B cell (primary cell): ENCODE results near the gene TMIE. TPM values are rescaled to one million over a fixed set of nuclear protein-coding genes. Genes with fewer than 3 reads are reported as not detected.

Experiments
- ATAC-seq: fragments of 200-7000 bp; cut with Tn5 transposase; one replicate; pipeline ENCODE4 v1.10.0; 2021; ENCODE audit warnings: low read depth, mild to moderate bottlenecking, moderate number of reproducible peaks, moderate library complexity
- CTCF ChIA-PET: fragments of 350-600 bp; sonication (Branson Sonifier 250); formaldehyde crosslinking; loops from one replicate; lab custom pipeline; 2021; ENCODE audit warnings: antibody characterized with exemption, inconsistent platforms; lab: Charles Lee
- POLR2A ChIA-PET: fragments of 350-600 bp; sonication (Branson Sonifier 250); formaldehyde crosslinking; loops from one replicate; lab custom pipeline; 2021; ENCODE audit warnings: antibody characterized with exemption; lab: Charles Lee
- DNase-seq: peaks from one replicate; pipeline ENCODE4 v3.0.0; 2013
- H2AFZ ChIP-seq: 2 replicates; pipeline ENCODE4 v1.6.1; 2012; ENCODE audit warnings: mild to moderate bottlenecking, low read depth, low read length; ENCODE audit not compliant: insufficient read depth, poor library complexity, severe bottlenecking
- H3K27ac ChIP-seq, 2 donors: 1 replicate in 1 of 2; 2 replicates in 1 of 2; pipeline ENCODE4 v1.5.1; 2012 to 2013; ENCODE audit warnings: low read length in 2 of 2, mild to moderate bottlenecking in 2 of 2, moderate library complexity in 1 of 2
- H3K27me3 ChIP-seq, 4 experiments: fragments of 200-600 bp in 1 of 4; sonication (generic) in 1 of 4; replicated peaks in 1 of 4; 1 replicate in 2 of 4; 2 replicates in 2 of 4; pipeline versions ENCODE4 v1.6.1 to v1.7.0; 2013 to 2016; ENCODE audit warnings: low read length in 3 of 4, mild to moderate bottlenecking in 2 of 4, mixed read lengths in 1 of 4, moderate library complexity in 1 of 4; ENCODE audit not compliant: insufficient read depth in 4 of 4, control insufficient read depth in 3 of 4; ENCODE audit errors: control extremely low read depth in 1 of 4
- H3K36me3 ChIP-seq, 2 experiments: replicated peaks in 1 of 2; 1 replicate in 1 of 2; 2 replicates in 1 of 2; pipeline versions ENCODE4 v1.6.1 to v1.7.1; 2013; ENCODE audit warnings: low read length in 1 of 2; ENCODE audit not compliant: insufficient read depth in 2 of 2, control insufficient read depth in 1 of 2; ENCODE audit errors: control extremely low read depth in 1 of 2, extremely low read depth in 1 of 2
- H3K4me1 ChIP-seq, 2 donors: fragments of 200-600 bp in 1 of 2; sonication (generic) in 1 of 2; 1 replicate in 1 of 2; 2 replicates in 1 of 2; pipeline versions ENCODE4 v1.5.1 to v1.6.1; 2013 to 2017; ENCODE audit warnings: low read length in 2 of 2; ENCODE audit not compliant: control insufficient read depth in 2 of 2, insufficient read depth in 2 of 2
- H3K4me2 ChIP-seq: replicated peaks from 2 replicates; pipeline ENCODE3; 2012; ENCODE audit warnings: mild to moderate bottlenecking, low read depth, low read length; ENCODE audit not compliant: poor library complexity, severe bottlenecking
- H3K4me3 ChIP-seq, 5 experiments: fragments of 200-600 bp in 1 of 5; sonication (generic) in 1 of 5; 1 replicate in 3 of 5; 2 replicates in 2 of 5; pipeline versions ENCODE4 v1.5.1 to v1.7.0; 2011 to 2016; ENCODE audit warnings: low read length in 4 of 5, mild to moderate bottlenecking in 4 of 5, low read depth in 2 of 5, control low read depth in 1 of 5, moderate library complexity in 1 of 5; ENCODE audit not compliant: insufficient read depth in 1 of 5; ENCODE audit errors: control extremely low read depth in 1 of 5, extremely low read depth in 1 of 5
- H3K79me2 ChIP-seq: fragments of 200-600 bp; sonication (generic); one replicate; pipeline ENCODE4 v1.6.0; 2016; ENCODE audit warnings: low read length; ENCODE audit not compliant: control insufficient read depth, insufficient read depth
- H3K9ac ChIP-seq: fragments of 200-600 bp; sonication (generic); 2 replicates; pipeline ENCODE4 v1.6.1; 2017; ENCODE audit warnings: mild to moderate bottlenecking, low read length, moderate library complexity
- H3K9me3 ChIP-seq, 3 donors: one replicate each; pipeline versions ENCODE4 v1.6.1 to v1.7.1; 2013; ENCODE audit warnings: low read length in 2 of 3; ENCODE audit not compliant: control insufficient read depth in 2 of 3, insufficient read depth in 1 of 3; ENCODE audit errors: control extremely low read depth in 1 of 3
- H4K20me1 ChIP-seq: 2 replicates; pipeline ENCODE4 v1.6.0; 2012; ENCODE audit warnings: mild to moderate bottlenecking, low read length; ENCODE audit not compliant: insufficient read depth, control insufficient read depth, poor library complexity, severe bottlenecking
- H3K27ac Mint-ChIP-seq: one replicate; pipeline ENCODE4 v1.8.0; 2021; ENCODE audit warnings: mixed read lengths
- H3K27me3 Mint-ChIP-seq: one replicate; pipeline ENCODE4 v1.8.0; 2021; ENCODE audit warnings: mixed read lengths
- H3K4me1 Mint-ChIP-seq: one replicate; pipeline ENCODE4 v1.8.0; 2021; ENCODE audit warnings: mixed read lengths
- H3K4me3 Mint-ChIP-seq: one replicate; pipeline ENCODE4 v1.8.0; 2021; ENCODE audit warnings: mixed read lengths
- H3K9me3 Mint-ChIP-seq: one replicate; pipeline ENCODE4 v1.8.0; 2022; ENCODE audit warnings: mixed read lengths; ENCODE audit not compliant: insufficient read depth
- CTCF ChIP-seq: fragments of 200-600 bp; IDR thresholded peaks from one replicate; pipeline ENCODE4 v1.8.0; 2022; ENCODE audit warnings: antibody characterized with exemption, mild to moderate bottlenecking
- EZH2 ChIP-seq: IDR thresholded peaks from 2 replicates; pipeline ENCODE4 v1.6.1; 2012; ENCODE audit warnings: borderline replicate concordance, low read depth, mild to moderate bottlenecking, moderate library complexity, low read length; ENCODE audit not compliant: insufficient read depth, poor library complexity, severe bottlenecking
- WGBS: methylation state at CpG from one replicate; pipeline ENCODE4 v1.1.5; 2013; ENCODE audit warnings: missing lambda C conversion rate; ENCODE audit not compliant: insufficient coverage; 5-methylcytosine and 5-hydroxymethylcytosine counted together
- intact Hi-C: fragments of 100-400 bp; cut with micrococcal nuclease; formaldehyde crosslinking; loops from one replicate; pipeline ENCODE4 v1.10.0; 2022
- polyA plus RNA-seq: library from polyadenylated mRNA; depleted of rRNA; stranded (reverse); fragments of >200 nt; gene quantifications from 2 replicates; pipeline ENCODE4 v1.2.3, GENCODE V29; 2012
- total RNA-seq, 2 donors: library from RNA; stranded (reverse); fragments of 120-200 nt in 1 of 2; gene quantifications; 1 replicate in 1 of 2; 2 replicates in 1 of 2; pipeline versions ENCODE4 v1.2.3 to v1.2.4, GENCODE V29; 2013 to 2022

The TMIE gene
- total and polyA plus RNA-seq, 2 donors (not counting 1 experiment from before 2014, with no cell fraction given) = not detected

- 76% methylated on average over 8 of the region's 8 CpGs for WGBS
- intact Hi-C loops = no loop called here
- Histone ChIP-seq H3K4me3 (no peak overlapping the region), H3K4me1 (no peaks in the 10 kb centered on the region), H3K27ac (no peak overlapping the region), H2AFZ (no peak overlapping the region), H3K36me3 (no peaks in the 10 kb centered on the region), H4K20me1 (no peaks in the 10 kb centered on the region), H3K9ac (no peak overlapping the region), H3K27me3 (no peaks in the 10 kb centered on the region), H3K4me2 (no peak overlapping the region), H3K79me2 (no peaks in the 10 kb centered on the region), H3K9me3 (no peaks in the 10 kb centered on the region)
- peaks cover 1% of the 10 kb centered on the region for H3K27me3 Mint-ChIP-seq
- no peak overlapping the region for H3K4me3 Mint-ChIP-seq
- no peaks in the 10 kb centered on the region for H3K9me3 Mint-ChIP-seq
- TF ChIP-seq EZH2 = no peak
- no peak for TF ChIP-seq CTCF
- no peak overlapping the region for H3K27ac Mint-ChIP-seq
- DNase-seq (no peak), ATAC-seq (no peak)
- H3K4me1 Mint-ChIP-seq = no peaks in the 10 kb centered on the region
- ChIA-PET CTCF (no interaction called here), POLR2A (no interaction called here)
Measured at GRCh38 chr3:46668116-46668515, 33.1 kb upstream of the TMIE start.

GRCh38 chr3:46668591-46668990, 32.6 kb upstream of the TMIE start:
- no peak overlapping the region for H2AFZ ChIP-seq
- H3K36me3 ChIP-seq = no peaks in the 10 kb centered on the region
- no peak overlapping the region for H3K4me2 ChIP-seq
- WGBS = 73% methylated on average over 1 of the region's 2 CpGs
- ChIA-PET CTCF (no interaction called here), POLR2A (no interaction called here)
- peaks cover 0 to under 1% (median 0%) of the 10 kb centered on the region in 4 experiments for H3K27me3 ChIP-seq
- H3K9me3 Mint-ChIP-seq = no peaks in the 10 kb centered on the region
- intact Hi-C loops = no loop called here
- no peaks in the 10 kb centered on the region for H4K20me1 ChIP-seq
- H3K4me1 ChIP-seq = no peaks in the 10 kb centered on the region
- TF ChIP-seq CTCF (no peak), EZH2 (no peak)
- H3K27ac ChIP-seq = no peak overlapping the region
- H3K27me3 Mint-ChIP-seq = peaks cover 6% of the 10 kb centered on the region
- H3K9me3 ChIP-seq = no peaks in the 10 kb centered on the region
- H3K4me3 Mint-ChIP-seq = no peak overlapping the region
- no peaks in the 10 kb centered on the region for H3K4me1 Mint-ChIP-seq
- DNase-seq (no peak), ATAC-seq (no peak)
- H3K4me3 ChIP-seq = no peak overlapping the region
- no peaks in the 10 kb centered on the region for H3K79me2 ChIP-seq
- H3K9ac ChIP-seq = no peak overlapping the region
- H3K27ac Mint-ChIP-seq = no peak overlapping the region
